ENCODE measurements around the gene LNX2.

Gene LNX2

DNA sequence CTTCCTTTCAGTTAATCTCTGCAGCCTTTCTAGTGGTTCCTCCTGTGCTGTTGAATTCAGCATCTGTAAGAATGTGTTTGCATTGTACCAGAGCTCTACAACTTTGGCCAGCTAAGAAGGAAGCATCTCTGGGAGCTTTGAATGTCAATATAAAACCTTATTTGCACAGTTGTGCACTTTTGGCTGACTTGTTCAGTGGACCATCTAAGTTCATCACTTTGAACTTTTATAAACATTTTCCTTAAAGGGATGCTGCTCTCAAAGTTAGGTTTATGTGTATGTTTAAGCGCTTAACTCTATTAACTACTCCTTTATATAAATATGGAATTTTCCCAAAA, 16.9 kb upstream of the LNX2 start:
- TF ChIP-seq, protein P1, sequence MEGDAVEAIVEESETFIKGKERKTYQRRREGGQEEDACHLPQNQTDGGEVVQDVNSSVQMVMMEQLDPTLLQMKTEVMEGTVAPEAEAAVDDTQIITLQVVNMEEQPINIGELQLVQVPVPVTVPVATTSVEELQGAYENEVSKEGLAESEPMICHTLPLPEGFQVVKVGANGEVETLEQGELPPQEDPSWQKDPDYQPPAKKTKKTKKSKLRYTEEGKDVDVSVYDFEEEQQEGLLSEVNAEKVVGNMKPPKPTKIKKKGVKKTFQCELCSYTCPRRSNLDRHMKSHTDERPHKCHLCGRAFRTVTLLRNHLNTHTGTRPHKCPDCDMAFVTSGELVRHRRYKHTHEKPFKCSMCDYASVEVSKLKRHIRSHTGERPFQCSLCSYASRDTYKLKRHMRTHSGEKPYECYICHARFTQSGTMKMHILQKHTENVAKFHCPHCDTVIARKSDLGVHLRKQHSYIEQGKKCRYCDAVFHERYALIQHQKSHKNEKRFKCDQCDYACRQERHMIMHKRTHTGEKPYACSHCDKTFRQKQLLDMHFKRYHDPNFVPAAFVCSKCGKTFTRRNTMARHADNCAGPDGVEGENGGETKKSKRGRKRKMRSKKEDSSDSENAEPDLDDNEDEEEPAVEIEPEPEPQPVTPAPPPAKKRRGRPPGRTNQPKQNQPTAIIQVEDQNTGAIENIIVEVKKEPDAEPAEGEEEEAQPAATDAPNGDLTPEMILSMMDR (IDR thresholded peaks at IDR 0.05; ENCODE audit: extremely low read depth, missing control alignments), result no peak
- DNase-seq (ENCODE audit: low spot score), result no peak

DNA sequence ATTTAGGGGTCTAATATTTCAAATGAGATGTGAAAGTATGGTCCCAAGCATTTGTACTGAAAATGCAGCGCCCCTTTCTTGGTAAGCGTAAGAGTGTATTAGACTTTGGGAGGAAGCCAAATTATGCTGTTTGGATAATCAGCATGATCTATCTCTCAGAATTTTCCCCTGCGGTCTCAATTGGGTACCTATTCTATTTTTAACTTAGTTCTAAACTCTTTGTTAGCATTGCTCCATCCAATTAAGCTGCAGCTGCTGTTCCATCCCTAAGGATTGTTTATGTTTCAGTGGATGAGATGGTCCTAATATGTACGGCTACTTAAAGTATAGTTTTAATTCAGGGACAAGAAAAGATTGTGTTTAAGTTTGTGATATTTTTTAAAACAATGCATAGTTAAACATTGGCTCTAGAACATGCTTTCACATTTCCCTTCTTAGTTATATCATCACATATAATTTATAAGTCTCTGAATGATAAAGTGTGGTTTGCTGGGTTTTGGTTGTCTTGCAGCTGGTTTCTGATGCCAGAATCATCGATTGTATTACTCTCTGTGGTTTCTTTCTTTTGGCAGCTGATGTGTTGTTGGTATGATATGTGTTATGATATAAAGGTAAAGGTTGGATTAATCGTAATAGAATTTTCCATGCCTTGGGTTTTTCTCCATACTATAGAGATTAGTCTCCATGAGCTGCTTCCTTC, 16.4 kb upstream of the LNX2 start:
- no peak for DNase-seq (ENCODE audit: low spot score)
- TF ChIP-seq, protein P1 (IDR thresholded peaks at IDR 0.05; ENCODE audit: extremely low read depth, missing control alignments), result no peak

DNA sequence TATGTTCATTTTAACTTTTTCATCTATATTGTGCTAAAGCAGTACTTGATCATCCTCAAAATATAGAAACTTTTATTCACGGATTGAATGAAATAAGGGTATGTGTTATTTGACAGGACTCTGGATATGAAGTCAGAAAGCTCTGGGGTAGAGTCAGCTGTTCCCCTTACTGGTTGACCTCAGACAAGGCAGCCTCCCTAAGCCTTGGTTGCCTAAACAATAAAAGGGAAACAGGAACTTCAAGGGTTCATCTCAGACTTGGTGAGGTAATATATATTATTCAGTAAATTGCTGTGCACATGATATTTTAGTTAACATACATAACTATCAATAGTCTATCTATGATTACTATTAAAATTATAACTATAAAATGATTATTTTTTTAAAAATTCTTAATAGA, 14.9 kb upstream of the LNX2 start:
- no peak for DNase-seq (ENCODE audit: low spot score)

DNA sequence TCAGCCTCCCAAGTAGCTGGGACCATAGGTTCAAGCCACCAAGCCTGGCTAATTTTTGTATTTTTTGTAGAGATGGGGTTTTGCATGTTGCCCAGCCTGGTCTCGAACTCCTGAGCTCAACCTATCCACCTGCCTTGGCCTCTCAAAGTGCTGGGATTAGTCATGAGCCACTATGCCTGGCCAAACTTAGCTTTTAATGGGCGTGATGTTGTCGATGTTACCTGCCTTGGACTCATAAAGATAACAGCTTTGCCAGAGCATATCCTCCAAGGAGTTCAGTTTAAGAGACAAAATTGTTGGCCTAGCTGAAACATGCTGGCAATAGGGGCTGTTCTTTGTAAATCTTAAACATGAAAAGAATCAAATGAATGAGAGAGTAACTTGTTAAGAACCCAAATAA, 14.5 kb upstream of the LNX2 start:
- DNase-seq (ENCODE audit: low spot score), result no peak
- TF ChIP-seq, protein P1 (IDR thresholded peaks at IDR 0.05; ENCODE audit: extremely low read depth, missing control alignments), result no peak

More for the DNA sequence above, 14.9 kb upstream of the LNX2 start:
- TF ChIP-seq, protein P1 (IDR thresholded peaks at IDR 0.05; ENCODE audit: extremely low read depth, missing control alignments), result no peak

DNA sequence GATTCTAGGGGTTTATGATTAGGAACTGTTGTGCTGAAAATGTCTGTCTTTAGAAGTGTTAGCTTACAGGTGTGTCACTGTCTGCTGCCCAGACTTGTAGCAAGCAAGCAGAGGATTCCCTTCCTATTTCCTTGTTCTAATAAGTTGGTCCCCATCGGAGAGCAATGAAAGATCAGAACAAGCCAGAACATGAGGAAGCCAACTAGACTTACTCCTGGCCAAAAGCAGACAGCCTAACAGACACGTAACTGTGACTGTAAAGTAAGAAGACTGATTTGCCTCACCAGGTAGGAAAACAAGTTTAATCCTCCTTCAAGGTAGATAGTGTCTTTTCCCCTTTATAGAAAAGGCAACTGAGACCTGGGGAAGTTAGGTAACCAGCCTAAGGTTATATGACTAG, 13.9 kb upstream of the LNX2 start:
- TF ChIP-seq, protein P1 (IDR thresholded peaks at IDR 0.05; ENCODE audit: extremely low read depth, missing control alignments), result no peak

DNA sequence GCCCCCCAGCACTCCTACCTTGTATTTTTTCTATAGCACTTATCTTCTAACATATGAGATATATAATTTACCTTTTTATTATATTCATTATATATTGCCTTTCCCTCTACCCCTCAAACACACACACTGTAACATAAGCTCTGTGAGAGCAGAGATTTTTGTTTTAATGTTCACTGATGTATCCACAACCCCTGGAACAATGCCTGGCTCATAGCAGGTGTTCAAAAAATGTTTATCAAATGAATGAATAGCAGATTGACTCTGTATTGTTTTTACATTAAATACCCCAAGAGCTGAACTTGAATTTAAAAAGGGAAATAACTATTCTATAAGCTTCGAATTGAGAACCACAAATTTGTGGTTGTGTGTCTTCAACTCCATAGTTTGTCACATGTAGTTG, 12.3 kb upstream of the LNX2 start:
- DNase-seq (ENCODE audit: low spot score), result no peak
- TF ChIP-seq, protein P1 (IDR thresholded peaks at IDR 0.05; ENCODE audit: extremely low read depth, missing control alignments), result no peak

More for the DNA sequence above, 13.9 kb upstream of the LNX2 start:
- no peak for DNase-seq (ENCODE audit: low spot score)

DNA sequence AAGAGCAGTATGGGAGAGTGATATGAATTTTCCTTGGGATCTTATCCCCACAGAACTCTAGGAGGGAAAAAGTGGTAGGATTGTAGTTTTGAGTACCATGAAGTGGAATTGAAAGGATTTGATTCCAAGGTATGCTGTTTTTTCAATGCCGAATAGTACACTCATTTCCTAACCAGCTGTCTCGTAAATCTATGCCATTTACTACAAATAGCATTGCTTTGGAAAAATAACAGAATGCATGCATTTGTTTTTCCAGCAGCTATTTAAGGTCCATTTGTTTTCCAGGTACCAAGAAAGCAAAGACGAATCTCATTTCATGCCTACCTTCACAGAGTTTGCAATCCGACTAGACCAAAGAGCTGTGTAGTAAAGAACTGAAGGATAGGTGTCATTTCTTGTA, 11.9 kb upstream of the LNX2 start:
- TF ChIP-seq, protein P1 (IDR thresholded peaks at IDR 0.05; ENCODE audit: extremely low read depth, missing control alignments), result no peak
- no peak for DNase-seq (ENCODE audit: low spot score)
